Cerebellar cortex (tissue), 1 donor: ENCODE data around the gene ATP2B2.

Experiments
- DNase-seq: peaks from one replicate; pipeline ENCODE4 v3.0.0-alpha.2; 2015; ENCODE audit warnings: low spot score

ATP2B2 gene

GRCh38 chr3:10469441-10470119 is 35.8 kb downstream of the ATP2B2 start:
- no peak for DNase-seq

- DNase-seq: peak; percentile 97
Measured at GRCh38 chr3:10468613-10469354, 36.6 kb downstream of the ATP2B2 start.

- DNase-seq: peak; percentile 92
Measured at GRCh38 chr3:10467904-10468612, 37.3 kb downstream of the ATP2B2 start.

GRCh38 chr3:10467204-10467603 is 38.2 kb downstream of the ATP2B2 start:
- no peak for DNase-seq

GRCh38 chr3:10466186-10466585 is 39.2 kb downstream of the ATP2B2 start:
- DNase-seq: no peak

- DNase-seq: no peak
Measured at GRCh38 chr3:10465161-10465560, 40.2 kb downstream of the ATP2B2 start.

GRCh38 chr3:10463533-10464434 is 41.6 kb downstream of the ATP2B2 start:
- DNase-seq: peak; percentile 93

GRCh38 chr3:10462641-10463532 is 42.5 kb downstream of the ATP2B2 start:
- DNase-seq: peak; percentile 89

GRCh38 chr3:10460951-10461545 is 44.3 kb downstream of the ATP2B2 start:
- DNase-seq: no peak

- DNase-seq: no peak
Measured at GRCh38 chr3:10459954-10460754, 45.2 kb downstream of the ATP2B2 start.

- DNase-seq: no peak
Measured at GRCh38 chr3:10457560-10457959, 47.8 kb downstream of the ATP2B2 start.

- DNase-seq: no peak
Measured at GRCh38 chr3:10456981-10457380, 48.4 kb downstream of the ATP2B2 start.

GRCh38 chr3:10455545-10455914 is 49.9 kb downstream of the ATP2B2 start:
- DNase-seq: no peak

GRCh38 chr3:10454907-10455544 is 50.4 kb downstream of the ATP2B2 start:
- DNase-seq: no peak

- DNase-seq: no peak
Measured at GRCh38 chr3:10453431-10454163, 51.8 kb downstream of the ATP2B2 start.

- no peak for DNase-seq
Measured at GRCh38 chr3:10450494-10451440, 54.6 kb downstream of the ATP2B2 start.

GRCh38 chr3:10449436-10449835 is 56.0 kb downstream of the ATP2B2 start:
- no peak for DNase-seq
